Neural cell (in vitro differentiated cells): ENCODE results near the gene PRRX2. TPM values are rescaled to one million over a fixed set of nuclear protein-coding genes. Genes with fewer than 3 reads are reported as not detected.

Experiments used
- H2AFZ ChIP-seq: fragments of 200-600, 300-800 bp; sonication (generic), shearing (Covaris generic); 2 replicates; pipeline ENCODE4 v1.6.0; 2014; ENCODE audit warnings: low read depth, mild to moderate bottlenecking, antibody characterized with exemption, low read length, moderate library complexity
- H3F3A ChIP-seq: fragments of 200-600 bp; shearing (Covaris generic); 2 replicates; pipeline ENCODE4 v1.6.1; 2016; ENCODE audit warnings: mild to moderate bottlenecking, moderate library complexity, mixed read lengths, antibody characterized with exemption, low read length; ENCODE audit not compliant: insufficient read depth, poor library complexity, severe bottlenecking
- H3K27ac ChIP-seq: fragments of 200-600, 300-800 bp; sonication (generic), shearing (Covaris generic); 2 replicates; pipeline ENCODE4 v1.5.1; 2014; ENCODE audit warnings: mild to moderate bottlenecking, low read length, moderate library complexity
- H3K27me3 ChIP-seq: fragments of 300-800, 200-600 bp; sonication (generic), shearing (Covaris generic); 2 replicates; pipeline ENCODE4 v1.6.0; 2014; ENCODE audit warnings: mild to moderate bottlenecking, low read depth, low read length, moderate library complexity; ENCODE audit not compliant: insufficient read depth
- H3K36me3 ChIP-seq: fragments of 300-800, 200-600 bp; sonication (generic), shearing (Covaris generic); 2 replicates; pipeline ENCODE4 v1.5.1; 2014; ENCODE audit warnings: mild to moderate bottlenecking, antibody characterized with exemption, low read length, moderate library complexity; ENCODE audit not compliant: insufficient read depth
- H3K4me2 ChIP-seq: fragments of 300-800, 200-600 bp; sonication (generic), shearing (Covaris generic); 2 replicates; pipeline ENCODE4 v1.6.0; 2014; ENCODE audit warnings: mild to moderate bottlenecking, low read length
- H3K4me3 ChIP-seq: fragments of 300-800, 200-600 bp; sonication (generic), shearing (Covaris generic); 2 replicates; pipeline ENCODE4 v1.5.1; 2014; ENCODE audit warnings: mild to moderate bottlenecking, low read length, moderate library complexity
- H3K79me2 ChIP-seq: fragments of 200-600 bp; shearing (Covaris generic); replicated peaks from 2 replicates; pipeline ENCODE4 v1.6.0; 2014; ENCODE audit warnings: mild to moderate bottlenecking, low read length, moderate library complexity; ENCODE audit not compliant: insufficient read depth
- H3K9ac ChIP-seq: fragments of 300-800, 200-600 bp; sonication (generic), shearing (Covaris generic); 2 replicates; pipeline ENCODE4 v1.6.1; 2016; ENCODE audit warnings: mild to moderate bottlenecking, low read length, mixed read lengths
- H3K9me2 ChIP-seq: fragments of 200-600 bp; shearing (Covaris generic); 2 replicates; pipeline ENCODE4 v1.6.1; 2016; ENCODE audit warnings: mild to moderate bottlenecking, low read length, mixed read lengths; ENCODE audit not compliant: insufficient read depth
- H3K9me3 ChIP-seq: fragments of 200-600, 300-800 bp; sonication (generic), shearing (Covaris generic); 2 replicates; pipeline ENCODE4 v1.6.1; 2016; ENCODE audit warnings: mild to moderate bottlenecking, mixed run types, low read length, moderate library complexity, mixed read lengths
- H4K20me1 ChIP-seq: fragments of 200-600 bp; shearing (Covaris generic); 2 replicates; pipeline ENCODE4 v1.6.1; 2016; ENCODE audit warnings: mild to moderate bottlenecking, mixed run types; ENCODE audit not compliant: insufficient read depth
- EP300 ChIP-seq: fragments of 450-650 bp; conservative IDR thresholded peaks from 2 replicates; pipeline ENCODE4 v1.6.1; 2014; ENCODE audit warnings: antibody characterized with exemption, mild to moderate bottlenecking, moderate library complexity; ENCODE audit not compliant: poor library complexity, severe bottlenecking
- EZH2 ChIP-seq: fragments of 200-600, 300-800 bp; shearing (Covaris generic), sonication (generic); IDR thresholded peaks from 2 replicates; pipeline ENCODE4 v1.6.1; 2014; ENCODE audit warnings: antibody characterized with exemption, low read length, borderline replicate concordance, mild to moderate bottlenecking; ENCODE audit not compliant: insufficient read depth, poor library complexity, severe bottlenecking
- MXI1 ChIP-seq: fragments of 450-650 bp; conservative IDR thresholded peaks from 2 replicates; pipeline ENCODE4 v1.6.1; 2014; ENCODE audit warnings: antibody characterized with exemption, mild to moderate bottlenecking; ENCODE audit not compliant: poor library complexity, severe bottlenecking
- POLR2AphosphoS5 ChIP-seq: IDR thresholded peaks from 2 replicates; pipeline ENCODE4 v1.6.1; 2012
- RAD21 ChIP-seq: fragments of 450-650 bp; conservative IDR thresholded peaks from 2 replicates; pipeline ENCODE4 v1.6.1; 2014; ENCODE audit warnings: antibody characterized with exemption, mild to moderate bottlenecking, moderate library complexity
- REST ChIP-seq: IDR thresholded peaks from 2 replicates; pipeline ENCODE4 v1.6.1; 2012; ENCODE audit warnings: borderline replicate concordance
- SMC3 ChIP-seq: fragments of 450-650 bp; conservative IDR thresholded peaks from 2 replicates; pipeline ENCODE4 v1.6.1; 2014; ENCODE audit warnings: antibody characterized with exemption, mild to moderate bottlenecking, moderate library complexity; ENCODE audit not compliant: poor library complexity
- TAF1 ChIP-seq: IDR thresholded peaks from 2 replicates; pipeline ENCODE4 v1.6.1; 2012; ENCODE audit warnings: low read depth
- polyA plus RNA-seq: library from polyadenylated mRNA; depleted of rRNA; stranded (reverse); fragments of >200 nt; gene quantifications from 2 replicates; pipeline ENCODE4 v1.2.3, GENCODE V29; 2014
- TF ChIP-seq, protein P1 (sequence below): fragments of 450-650 bp; IDR thresholded peaks from 2 replicates; pipeline ENCODE4 v1.5.1; 2014; ENCODE audit warnings: antibody characterized with exemption, mild to moderate bottlenecking, moderate library complexity; ENCODE audit not compliant: poor library complexity, severe bottlenecking

The PRRX2 gene
- polyA plus RNA-seq, 1 donor from 2014 or later = not detected

- H3K9ac ChIP-seq = no peak overlapping the region
- H3K79me2 ChIP-seq = no peaks in the 10 kb centered on the region
- H3K9me3 ChIP-seq = no peaks in the 10 kb centered on the region
- no peak overlapping the region for H3K27ac ChIP-seq
- no peak overlapping the region for H2AFZ ChIP-seq
- no peaks in the 10 kb centered on the region for H3K9me2 ChIP-seq
- no peaks in the 10 kb centered on the region for H4K20me1 ChIP-seq
- H3K4me3 ChIP-seq = no peak overlapping the region
- H3K36me3 ChIP-seq = no peaks in the 10 kb centered on the region
- no peaks in the 10 kb centered on the region for H3K27me3 ChIP-seq
- TF ChIP-seq MXI1 (no peak), EZH2 (no peak), REST (no peak), RAD21 (no peak), SMC3 (no peak), TAF1 (no peak), EP300 (no peak), POLR2AphosphoS5 (no peak)
- TF ChIP-seq, protein P1, sequence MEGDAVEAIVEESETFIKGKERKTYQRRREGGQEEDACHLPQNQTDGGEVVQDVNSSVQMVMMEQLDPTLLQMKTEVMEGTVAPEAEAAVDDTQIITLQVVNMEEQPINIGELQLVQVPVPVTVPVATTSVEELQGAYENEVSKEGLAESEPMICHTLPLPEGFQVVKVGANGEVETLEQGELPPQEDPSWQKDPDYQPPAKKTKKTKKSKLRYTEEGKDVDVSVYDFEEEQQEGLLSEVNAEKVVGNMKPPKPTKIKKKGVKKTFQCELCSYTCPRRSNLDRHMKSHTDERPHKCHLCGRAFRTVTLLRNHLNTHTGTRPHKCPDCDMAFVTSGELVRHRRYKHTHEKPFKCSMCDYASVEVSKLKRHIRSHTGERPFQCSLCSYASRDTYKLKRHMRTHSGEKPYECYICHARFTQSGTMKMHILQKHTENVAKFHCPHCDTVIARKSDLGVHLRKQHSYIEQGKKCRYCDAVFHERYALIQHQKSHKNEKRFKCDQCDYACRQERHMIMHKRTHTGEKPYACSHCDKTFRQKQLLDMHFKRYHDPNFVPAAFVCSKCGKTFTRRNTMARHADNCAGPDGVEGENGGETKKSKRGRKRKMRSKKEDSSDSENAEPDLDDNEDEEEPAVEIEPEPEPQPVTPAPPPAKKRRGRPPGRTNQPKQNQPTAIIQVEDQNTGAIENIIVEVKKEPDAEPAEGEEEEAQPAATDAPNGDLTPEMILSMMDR = no peak
- H3K4me2 ChIP-seq = no peak overlapping the region
- no peaks in the 10 kb centered on the region for H3F3A ChIP-seq
These were observed 8.2 kb downstream of the PRRX2 start for GRCh38 chr9:129673602-129674001.

GRCh38 chr9:129674229-129674628 lies 8.8 kb downstream of the PRRX2 start:
- TF ChIP-seq SMC3 (no peak), TAF1 (no peak), REST (no peak), POLR2AphosphoS5 (no peak), EZH2 (no peak), RAD21 (no peak), EP300 (no peak), MXI1 (no peak)
- TF ChIP-seq, protein P1 = no peak

More at GRCh38 chr9:129674229-129674628, 8.8 kb downstream of the PRRX2 start:
- no peak overlapping the region for H3K9ac ChIP-seq
- no peaks in the 10 kb centered on the region for H3K9me3 ChIP-seq
- no peaks in the 10 kb centered on the region for H3K27me3 ChIP-seq
- no peaks in the 10 kb centered on the region for H3K79me2 ChIP-seq
- H3K27ac ChIP-seq = no peak overlapping the region
- no peaks in the 10 kb centered on the region for H3K9me2 ChIP-seq
- H4K20me1 ChIP-seq = no peaks in the 10 kb centered on the region
- no peaks in the 10 kb centered on the region for H3K36me3 ChIP-seq
- no peak overlapping the region for H2AFZ ChIP-seq
- H3K4me2 ChIP-seq = no peak overlapping the region
- no peak overlapping the region for H3K4me3 ChIP-seq
- H3F3A ChIP-seq = no peaks in the 10 kb centered on the region
